Activated T-cell treated with anti-CD3 and anti-CD28 coated beads, Interleukin-2, amount 50 U/mL, for 48 hours (primary cell): Measurements from ENCODE around the gene CILP2.
A peak's percentile ranks its signal among the peaks of the same experiment; 100 is the strongest.

Experiments used
- DNase-seq, 2 experiments: peaks; one replicate each; pipeline ENCODE4 v3.0.0-alpha.2; 2020

The CILP2 gene

DNA sequence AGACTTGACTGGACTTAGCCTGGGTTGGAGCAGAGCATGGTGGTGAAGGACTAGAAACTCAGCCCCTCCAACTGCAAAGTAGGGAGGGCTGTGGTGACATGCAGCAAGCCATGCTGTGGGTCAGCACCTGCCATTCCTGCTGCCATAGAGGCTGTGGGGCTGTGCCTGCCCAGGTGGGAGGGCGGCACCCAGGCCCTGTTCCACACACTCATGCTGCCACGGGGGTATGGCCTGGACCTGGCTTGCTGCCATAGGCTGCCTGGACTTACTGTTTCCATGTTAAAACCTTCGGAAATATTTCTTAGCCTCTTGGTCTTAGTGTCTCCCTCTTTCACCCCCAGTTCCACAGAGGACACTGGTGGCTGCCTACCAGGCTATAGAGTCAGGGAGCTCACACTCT is 29.3 kb downstream of the CILP2 start:
- DNase-seq: no peak

DNA sequence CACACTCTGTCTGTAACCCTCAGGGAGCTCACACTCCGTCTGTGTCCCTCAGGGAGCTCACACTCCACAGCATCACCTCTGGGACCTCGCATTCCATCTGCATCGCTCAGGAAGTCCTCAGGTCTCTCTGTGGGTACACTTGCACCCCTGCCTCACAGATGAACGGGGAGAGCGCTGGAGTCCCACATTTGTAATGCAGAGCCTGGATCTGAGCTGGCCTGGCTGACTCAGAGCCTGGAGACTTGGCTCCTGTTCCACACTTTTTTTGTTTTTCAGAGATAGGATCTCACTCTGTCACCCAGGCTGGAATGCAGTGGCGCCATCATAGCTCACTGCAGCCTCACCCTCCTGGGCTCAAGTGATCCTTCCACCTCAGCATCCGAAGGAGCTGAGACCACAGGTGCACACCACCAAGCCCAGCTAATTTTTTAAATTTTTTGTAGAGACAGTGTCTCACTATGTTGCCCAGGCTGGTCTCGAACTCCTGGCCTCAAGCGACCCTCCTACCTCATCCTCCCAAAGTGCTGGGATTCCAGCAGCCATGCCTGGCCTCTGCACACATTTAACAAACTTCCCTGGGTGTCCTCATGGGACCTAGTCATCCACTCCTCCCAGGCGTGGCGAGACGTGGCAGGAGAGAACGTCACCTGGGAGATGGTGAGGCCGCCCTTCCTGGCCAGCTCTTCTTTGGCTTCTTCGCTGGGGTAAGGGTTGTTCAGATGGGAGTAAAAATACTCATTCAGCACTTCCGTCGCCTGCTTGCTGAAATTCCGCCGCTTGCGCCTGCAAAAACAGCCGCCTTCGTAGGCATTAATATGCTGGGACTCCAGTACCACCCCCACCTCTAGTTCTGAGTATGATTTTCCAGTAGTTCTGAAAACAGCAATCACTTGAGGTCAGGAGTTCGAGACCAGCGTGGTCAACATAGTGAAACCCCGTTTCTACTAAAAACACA is 31.0 kb downstream of the CILP2 start:
- DNase-seq: peak in 1 of 2 experiments; percentile 35

DNA sequence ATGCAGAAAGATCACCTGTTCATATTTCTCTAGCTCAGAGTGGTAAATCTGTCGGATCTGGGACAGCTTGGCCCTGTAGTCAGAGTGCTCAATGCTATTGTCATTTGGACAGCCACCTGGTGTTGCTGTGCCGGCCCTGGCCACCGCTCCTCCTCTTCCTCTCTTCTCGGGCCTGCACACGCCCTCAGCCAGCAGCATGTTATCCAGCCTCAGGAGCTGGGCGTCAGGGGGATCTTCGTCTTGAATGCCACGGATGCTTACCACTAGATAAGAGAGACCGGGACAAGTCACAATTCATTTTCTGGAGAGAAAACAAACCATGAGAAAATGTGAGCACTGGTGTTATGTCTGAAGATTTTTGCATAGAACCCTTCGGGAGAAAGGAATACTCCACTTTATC is 32.5 kb downstream of the CILP2 start:
- no peak for DNase-seq

DNA sequence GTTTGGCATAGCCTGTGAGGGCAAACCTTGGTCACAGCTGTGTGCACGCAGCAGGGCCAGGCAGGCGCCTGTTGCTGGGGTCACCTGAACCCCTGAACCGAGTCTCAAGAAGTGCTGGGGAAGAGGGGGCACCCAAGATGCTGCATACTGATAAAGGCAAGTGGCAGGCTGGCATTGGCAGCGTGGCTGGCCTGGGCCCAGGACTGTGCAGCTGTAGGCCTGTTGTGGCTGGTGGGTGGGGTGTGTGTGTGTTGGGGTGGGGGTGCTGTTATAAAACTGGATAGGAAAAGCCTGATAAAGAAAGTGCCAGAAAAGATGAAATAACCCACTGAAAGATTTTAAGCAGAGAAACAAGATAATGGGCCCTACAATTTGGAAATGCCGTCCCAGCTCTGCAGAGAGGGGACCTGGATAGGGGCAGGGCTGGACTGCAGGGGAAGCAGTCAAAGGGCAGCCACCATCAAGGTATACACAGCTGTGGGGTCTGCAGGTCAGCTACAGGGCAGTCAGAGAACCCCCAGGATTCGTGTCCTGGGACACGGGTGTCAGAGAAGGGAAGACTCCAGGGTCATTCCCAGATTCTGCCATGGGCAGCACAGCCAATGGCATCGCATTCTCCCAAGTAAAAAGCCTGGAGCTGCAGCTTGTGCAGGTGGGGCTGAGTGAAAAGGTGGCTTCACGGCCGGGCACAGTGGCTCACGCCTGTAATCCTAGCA is 33.2 kb downstream of the CILP2 start:
- no peak for DNase-seq

DNA sequence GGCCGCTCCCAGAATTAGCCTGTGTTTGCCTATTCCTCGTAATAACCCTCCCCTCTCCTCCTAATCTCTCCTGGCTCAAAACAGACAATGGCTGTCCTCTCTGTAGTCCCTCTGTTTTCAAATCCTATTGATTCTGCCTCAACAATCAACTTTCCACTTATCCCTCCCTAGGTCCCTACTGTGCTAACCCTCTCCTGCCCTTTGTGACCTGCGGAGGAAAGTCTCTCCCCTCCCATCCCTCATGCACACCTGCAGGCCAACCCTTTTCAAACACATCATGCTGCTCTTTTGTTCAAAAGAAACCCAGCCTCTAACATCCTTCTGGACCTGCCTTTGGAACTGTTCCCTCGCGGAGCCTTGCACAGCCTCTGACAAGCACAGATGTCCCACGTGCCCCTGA is 37.3 kb downstream of the CILP2 start:
- no peak for DNase-seq

DNA sequence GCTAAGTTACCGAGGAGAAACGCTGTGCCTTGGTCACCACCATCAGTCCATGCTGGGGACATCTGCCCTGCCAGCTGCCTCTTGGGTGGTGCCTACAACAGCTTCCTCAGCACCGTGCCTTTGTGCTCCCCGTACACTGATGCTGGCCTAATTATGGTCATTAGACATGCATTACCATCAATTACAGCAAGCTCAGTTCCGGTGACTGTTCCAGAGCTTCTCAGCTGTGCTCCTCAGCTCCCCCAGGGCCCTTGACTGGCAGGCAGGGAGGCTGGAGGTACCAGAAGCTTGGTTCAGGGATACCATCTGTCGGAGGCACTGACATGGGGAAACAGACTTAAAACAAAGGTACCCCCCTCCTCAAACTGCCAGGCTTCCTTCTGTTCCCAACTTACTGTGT is 40.2 kb downstream of the CILP2 start:
- DNase-seq: no peak

DNA sequence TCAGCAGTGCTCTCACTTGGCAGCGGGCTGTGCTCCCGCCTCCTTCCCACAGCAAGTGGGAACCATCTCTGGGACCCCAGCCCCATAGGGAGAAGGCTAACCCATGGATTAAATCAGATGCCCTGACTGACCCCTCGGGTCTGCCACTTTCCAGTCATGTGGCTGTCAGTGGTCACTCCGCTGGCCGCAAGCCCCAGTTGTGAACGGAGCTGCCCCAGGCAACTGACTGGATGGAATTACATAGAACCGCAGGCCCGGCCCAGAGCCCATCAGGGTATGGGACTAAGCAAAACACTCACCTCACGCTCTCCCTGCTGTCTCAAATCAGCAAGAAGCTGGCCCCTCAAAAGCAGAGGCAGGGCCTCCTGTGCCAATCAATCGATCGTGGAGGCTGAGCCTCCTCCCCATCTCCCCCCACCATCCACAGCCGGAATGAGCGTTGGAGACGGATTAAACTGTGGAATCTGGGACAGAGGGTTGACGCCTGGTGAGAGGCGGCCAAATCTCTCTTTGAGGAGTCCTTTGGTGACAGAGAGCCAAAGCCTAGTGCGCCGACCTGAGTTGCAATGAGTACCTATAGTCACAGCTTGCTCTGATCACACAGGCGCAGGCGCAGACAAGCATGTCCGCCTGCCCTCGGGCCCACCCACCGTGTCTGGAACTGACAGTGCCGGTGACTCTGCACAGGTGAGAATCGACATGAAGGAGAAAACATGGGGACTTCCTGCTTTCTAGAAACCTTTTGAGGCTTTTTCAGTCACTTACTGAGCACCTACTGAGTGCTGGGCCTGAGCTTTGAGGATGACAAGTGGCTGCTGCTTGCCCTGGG is 41.7 kb downstream of the CILP2 start:
- DNase-seq: no peak

DNA sequence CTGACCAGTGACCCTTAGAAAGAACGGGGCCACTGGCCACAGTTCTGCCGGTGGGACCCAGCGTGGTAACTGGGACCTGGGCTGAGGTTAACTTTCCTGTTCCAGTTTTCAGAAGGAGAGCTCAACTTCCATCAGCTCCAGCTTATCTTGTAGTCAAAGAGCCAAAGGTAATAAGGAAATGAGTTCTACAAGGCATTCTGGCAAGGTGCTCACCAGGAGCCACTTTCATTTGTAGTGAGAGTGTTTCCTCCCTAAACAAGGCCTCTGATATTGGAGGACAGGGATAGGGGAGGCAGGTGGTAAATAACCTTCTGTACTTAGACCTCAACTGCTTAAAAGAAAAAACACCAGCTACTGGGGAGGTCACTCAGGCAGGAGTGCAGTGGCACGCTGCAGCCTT is 42.4 kb downstream of the CILP2 start:
- no peak for DNase-seq

DNA sequence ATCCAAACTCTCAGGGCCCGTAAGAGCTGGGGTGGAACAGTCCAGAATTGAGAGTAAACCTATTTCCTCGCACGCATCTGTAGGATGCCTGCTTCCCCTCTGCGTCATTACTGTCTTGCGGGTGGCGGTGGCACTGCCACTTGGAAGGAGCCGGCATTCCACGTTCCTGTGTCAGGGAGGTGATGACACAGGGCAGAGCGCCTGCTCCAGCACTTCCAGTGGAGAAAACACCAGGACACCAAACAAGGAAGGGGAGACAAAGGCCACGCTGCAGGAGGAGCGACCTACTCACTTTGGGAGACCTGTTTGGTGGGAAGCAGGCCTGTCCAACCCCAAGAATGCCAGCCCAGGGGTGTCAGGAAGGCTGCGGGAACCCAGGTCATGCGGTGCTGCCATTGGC is 43.3 kb downstream of the CILP2 start:
- no peak for DNase-seq

DNA sequence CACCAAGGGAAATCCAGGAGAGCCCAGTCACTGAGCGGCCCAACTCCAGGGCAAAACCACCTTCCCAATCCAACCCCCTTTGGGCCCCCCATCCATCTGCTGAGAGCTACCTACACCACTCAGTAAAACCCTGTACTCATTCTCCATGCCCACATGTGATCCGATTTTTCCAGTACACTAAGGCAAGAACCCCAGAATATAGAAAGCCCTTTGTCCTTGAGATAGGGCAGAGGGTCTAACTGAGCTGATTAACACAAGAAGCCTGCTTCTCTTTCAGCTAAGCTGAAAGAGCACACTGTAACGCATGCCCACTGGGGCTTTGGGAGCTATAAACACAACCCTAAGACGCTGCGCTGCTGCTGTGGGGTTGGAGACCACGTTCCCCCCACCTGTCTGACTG is 44.4 kb downstream of the CILP2 start:
- no peak for DNase-seq

DNA sequence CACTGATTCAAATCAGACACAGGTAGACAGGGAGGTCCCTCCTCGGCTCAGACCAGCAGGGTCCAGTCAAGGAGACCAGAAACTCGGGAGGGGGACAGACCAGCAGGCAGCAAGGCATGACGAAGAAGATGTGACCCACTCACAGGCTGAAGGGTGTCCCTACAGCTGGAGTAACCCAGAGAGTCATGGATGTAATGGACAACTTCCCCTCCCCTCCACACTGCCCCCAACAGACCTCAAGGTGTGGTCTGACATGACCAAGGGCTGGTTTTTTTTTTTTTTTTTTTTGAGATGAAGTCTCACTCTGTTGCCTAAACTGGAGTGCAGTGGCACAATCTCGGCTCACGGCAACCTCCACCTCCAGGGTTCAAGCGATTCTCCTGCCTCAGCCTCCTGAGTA is 46.3 kb downstream of the CILP2 start:
- DNase-seq: no peak

DNA sequence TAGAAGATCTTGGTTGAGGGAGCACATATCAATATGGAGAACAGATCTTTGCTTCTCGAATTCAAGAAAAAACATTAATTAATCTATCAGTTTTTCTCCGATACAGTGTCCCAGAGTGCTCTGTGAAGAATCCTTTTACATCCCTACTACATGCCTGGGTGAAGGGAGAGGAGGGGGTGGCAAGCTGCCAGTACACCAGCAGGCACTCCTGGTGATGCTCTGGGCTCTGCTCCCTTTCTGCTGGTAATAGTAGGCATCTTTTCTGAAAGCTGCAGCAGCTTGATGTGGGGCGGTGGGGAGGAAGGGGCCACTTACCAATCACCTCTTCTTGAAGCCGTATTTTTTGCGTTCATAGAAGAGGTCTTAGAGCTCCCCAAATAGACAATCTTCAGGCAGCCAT is 49.7 kb downstream of the CILP2 start:
- no peak for DNase-seq

DNA sequence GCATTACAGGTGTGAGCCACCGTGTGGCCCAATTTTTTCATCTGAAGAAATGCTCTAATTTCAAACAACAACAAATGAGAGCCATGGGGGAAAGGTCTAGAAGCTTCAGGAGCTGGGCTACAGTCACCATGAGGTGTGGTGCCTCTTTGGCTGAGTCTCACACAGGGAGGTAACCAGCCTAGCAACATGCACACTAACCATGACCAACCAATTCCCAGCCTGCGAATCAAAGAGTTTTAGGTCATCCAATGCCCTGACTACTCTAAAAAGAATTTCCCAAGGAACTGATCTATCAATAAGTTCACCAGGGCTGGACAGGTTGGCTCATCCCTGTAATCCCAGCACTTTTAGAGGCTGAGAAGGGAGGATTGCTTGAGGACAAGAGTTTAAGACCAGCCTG is 50.5 kb downstream of the CILP2 start:
- DNase-seq: no peak

DNA sequence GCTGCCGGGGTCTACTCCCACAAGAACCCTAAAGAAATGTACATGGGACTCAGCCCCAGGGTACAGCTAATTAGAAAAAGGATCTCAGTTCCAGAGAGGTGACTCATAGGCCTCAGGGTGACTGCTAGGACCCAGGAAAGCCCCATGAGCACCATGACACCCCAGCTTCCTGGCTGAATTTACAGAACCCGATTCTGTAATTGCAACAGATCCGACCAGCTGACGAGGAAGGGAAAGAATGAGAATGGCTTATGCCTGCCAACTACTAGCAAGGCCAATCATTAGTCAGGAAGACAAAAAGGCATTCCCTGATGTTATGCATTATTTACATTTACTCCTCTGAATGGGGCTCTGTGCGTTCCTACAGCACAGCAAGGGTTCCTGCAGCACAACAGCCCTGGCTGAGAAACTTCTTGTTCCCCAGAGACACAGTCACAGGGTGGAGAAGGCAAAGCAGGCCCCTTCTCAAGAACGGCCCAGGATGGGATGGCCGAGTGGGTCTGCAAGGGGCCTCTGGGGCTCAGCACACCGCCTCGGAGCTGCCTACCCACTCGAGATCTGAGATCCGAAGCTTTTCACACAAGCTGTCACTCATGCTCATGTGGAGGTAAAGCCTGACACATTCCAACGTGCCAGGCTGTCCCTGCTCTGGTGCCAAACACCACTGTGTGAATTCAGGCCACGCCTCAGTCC is 53.2 kb downstream of the CILP2 start:
- DNase-seq: peak; percentile 71 to 75

DNA sequence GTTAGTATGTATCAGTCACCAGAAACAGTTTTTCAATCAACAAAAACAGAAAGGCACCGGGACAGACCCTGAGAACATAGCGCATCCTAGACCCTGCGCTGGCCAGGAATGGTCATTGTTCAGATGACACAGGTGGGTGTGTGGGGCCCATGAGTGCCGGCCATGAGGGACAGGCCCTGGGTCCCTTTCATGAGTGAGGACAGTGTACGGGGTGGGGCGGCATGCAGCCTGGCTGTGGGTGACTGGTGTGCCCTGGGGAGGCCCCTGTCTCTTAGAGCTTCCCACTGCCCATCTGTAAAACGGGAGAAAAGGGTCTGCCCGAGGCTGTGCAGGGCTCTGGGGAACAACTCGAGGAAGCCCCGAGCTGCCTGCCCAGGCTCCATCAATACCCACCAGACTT is 54.6 kb downstream of the CILP2 start:
- DNase-seq: no peak

DNA sequence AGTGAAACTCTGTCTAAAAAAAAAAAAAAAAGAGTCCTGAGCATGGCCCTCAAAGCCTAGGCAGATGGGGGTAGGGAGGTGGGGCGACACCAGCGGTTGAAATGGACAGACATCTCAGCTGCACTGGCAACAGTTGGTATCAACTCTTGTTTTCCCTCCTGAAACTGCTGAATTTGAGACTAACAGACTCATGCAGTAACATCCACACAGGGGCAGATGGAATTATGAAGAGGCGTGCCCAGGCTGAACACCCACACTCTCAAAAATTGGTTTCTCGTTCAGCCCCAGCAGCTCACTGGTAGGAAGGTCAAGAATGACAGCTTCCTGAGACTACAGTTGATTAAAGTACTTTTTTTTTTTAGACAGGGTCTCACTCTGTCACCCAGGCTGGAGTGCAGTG is 56.3 kb downstream of the CILP2 start:
- DNase-seq: peak in 1 of 2 experiments; percentile 43

DNA sequence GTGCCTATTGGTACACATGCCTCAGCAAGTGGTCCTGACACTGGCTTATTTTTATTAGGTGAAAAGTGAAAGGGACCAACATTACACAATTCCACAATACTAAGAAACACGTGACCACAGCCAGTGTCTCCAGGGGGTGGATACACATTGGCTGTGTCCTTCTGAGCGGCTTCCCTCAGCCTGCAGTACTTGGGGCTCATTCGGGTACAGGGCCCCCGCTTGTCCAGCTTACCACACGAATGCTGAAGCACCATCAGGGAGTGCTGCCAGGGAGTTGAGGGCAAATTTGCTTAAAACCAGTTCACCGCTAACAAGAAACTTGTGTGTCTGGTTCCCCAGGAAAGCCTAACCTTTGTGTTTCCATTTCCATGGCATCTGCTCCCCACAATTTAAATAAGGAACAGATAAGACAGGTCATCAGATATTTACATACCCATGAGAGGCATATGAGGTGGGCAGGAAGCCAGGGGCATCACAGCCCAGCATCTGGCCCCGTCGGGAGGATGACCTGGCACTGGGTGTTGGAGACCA is 57.2 kb downstream of the CILP2 start:
- DNase-seq: no peak
